ENCODE measurements around the gene CNTN4.

- TF ChIP-seq, protein P1, sequence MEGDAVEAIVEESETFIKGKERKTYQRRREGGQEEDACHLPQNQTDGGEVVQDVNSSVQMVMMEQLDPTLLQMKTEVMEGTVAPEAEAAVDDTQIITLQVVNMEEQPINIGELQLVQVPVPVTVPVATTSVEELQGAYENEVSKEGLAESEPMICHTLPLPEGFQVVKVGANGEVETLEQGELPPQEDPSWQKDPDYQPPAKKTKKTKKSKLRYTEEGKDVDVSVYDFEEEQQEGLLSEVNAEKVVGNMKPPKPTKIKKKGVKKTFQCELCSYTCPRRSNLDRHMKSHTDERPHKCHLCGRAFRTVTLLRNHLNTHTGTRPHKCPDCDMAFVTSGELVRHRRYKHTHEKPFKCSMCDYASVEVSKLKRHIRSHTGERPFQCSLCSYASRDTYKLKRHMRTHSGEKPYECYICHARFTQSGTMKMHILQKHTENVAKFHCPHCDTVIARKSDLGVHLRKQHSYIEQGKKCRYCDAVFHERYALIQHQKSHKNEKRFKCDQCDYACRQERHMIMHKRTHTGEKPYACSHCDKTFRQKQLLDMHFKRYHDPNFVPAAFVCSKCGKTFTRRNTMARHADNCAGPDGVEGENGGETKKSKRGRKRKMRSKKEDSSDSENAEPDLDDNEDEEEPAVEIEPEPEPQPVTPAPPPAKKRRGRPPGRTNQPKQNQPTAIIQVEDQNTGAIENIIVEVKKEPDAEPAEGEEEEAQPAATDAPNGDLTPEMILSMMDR (IDR thresholded peaks at IDR 0.05; ENCODE audit: low read depth, low read length, missing input control) = no peak
- TF ChIP-seq MAX (IDR thresholded peaks at IDR 0.05) (no peak), JUND (IDR thresholded peaks at IDR 0.05) (no peak), RAD21 (IDR thresholded peaks at IDR 0.05) (no peak), TAF1 (conservative IDR thresholded peaks at IDR 0.05) (no peak), YY1 (IDR thresholded peaks at IDR 0.05) (no peak), SP1 (IDR thresholded peaks at IDR 0.05) (no peak), NR2F2 (IDR thresholded peaks at IDR 0.05) (no peak), GABPA (IDR thresholded peaks at IDR 0.05 in 1 of 2, conservative IDR thresholded peaks at IDR 0.05 in 1 of 2) (no peak), EGR1 (IDR thresholded peaks at IDR 0.05; ENCODE audit: low read depth in 2 of 2) (no peak), HNF4A (conservative IDR thresholded peaks at IDR 0.05) (no peak)
- TF ChIP-seq, protein P2, sequence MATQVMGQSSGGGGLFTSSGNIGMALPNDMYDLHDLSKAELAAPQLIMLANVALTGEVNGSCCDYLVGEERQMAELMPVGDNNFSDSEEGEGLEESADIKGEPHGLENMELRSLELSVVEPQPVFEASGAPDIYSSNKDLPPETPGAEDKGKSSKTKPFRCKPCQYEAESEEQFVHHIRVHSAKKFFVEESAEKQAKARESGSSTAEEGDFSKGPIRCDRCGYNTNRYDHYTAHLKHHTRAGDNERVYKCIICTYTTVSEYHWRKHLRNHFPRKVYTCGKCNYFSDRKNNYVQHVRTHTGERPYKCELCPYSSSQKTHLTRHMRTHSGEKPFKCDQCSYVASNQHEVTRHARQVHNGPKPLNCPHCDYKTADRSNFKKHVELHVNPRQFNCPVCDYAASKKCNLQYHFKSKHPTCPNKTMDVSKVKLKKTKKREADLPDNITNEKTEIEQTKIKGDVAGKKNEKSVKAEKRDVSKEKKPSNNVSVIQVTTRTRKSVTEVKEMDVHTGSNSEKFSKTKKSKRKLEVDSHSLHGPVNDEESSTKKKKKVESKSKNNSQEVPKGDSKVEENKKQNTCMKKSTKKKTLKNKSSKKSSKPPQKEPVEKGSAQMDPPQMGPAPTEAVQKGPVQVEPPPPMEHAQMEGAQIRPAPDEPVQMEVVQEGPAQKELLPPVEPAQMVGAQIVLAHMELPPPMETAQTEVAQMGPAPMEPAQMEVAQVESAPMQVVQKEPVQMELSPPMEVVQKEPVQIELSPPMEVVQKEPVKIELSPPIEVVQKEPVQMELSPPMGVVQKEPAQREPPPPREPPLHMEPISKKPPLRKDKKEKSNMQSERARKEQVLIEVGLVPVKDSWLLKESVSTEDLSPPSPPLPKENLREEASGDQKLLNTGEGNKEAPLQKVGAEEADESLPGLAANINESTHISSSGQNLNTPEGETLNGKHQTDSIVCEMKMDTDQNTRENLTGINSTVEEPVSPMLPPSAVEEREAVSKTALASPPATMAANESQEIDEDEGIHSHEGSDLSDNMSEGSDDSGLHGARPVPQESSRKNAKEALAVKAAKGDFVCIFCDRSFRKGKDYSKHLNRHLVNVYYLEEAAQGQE (IDR thresholded peaks at IDR 0.05) = no peak
- TF ChIP-seq, protein P3, sequence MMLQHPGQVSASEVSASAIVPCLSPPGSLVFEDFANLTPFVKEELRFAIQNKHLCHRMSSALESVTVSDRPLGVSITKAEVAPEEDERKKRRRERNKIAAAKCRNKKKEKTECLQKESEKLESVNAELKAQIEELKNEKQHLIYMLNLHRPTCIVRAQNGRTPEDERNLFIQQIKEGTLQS (IDR thresholded peaks at IDR 0.05) = no peak
- TF ChIP-seq, protein P4, sequence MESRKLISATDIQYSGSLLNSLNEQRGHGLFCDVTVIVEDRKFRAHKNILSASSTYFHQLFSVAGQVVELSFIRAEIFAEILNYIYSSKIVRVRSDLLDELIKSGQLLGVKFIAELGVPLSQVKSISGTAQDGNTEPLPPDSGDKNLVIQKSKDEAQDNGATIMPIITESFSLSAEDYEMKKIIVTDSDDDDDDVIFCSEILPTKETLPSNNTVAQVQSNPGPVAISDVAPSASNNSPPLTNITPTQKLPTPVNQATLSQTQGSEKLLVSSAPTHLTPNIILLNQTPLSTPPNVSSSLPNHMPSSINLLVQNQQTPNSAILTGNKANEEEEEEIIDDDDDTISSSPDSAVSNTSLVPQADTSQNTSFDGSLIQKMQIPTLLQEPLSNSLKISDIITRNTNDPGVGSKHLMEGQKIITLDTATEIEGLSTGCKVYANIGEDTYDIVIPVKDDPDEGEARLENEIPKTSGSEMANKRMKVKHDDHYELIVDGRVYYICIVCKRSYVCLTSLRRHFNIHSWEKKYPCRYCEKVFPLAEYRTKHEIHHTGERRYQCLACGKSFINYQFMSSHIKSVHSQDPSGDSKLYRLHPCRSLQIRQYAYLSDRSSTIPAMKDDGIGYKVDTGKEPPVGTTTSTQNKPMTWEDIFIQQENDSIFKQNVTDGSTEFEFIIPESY (IDR thresholded peaks at IDR 0.05) = no peak
These were observed 616.2 kb downstream of the CNTN4 start for GRCh38 chr3:2714834-2715233.

Data from liver (tissue), 3 donors.